ENCODE data around the gene FTCD. TPM values are rescaled to one million over a fixed set of nuclear protein-coding genes. Genes with fewer than 3 reads are reported as not detected.

Gene FTCD
- total RNA-seq, 1 donor from 2014 or later = 8.8 TPM

DNA sequence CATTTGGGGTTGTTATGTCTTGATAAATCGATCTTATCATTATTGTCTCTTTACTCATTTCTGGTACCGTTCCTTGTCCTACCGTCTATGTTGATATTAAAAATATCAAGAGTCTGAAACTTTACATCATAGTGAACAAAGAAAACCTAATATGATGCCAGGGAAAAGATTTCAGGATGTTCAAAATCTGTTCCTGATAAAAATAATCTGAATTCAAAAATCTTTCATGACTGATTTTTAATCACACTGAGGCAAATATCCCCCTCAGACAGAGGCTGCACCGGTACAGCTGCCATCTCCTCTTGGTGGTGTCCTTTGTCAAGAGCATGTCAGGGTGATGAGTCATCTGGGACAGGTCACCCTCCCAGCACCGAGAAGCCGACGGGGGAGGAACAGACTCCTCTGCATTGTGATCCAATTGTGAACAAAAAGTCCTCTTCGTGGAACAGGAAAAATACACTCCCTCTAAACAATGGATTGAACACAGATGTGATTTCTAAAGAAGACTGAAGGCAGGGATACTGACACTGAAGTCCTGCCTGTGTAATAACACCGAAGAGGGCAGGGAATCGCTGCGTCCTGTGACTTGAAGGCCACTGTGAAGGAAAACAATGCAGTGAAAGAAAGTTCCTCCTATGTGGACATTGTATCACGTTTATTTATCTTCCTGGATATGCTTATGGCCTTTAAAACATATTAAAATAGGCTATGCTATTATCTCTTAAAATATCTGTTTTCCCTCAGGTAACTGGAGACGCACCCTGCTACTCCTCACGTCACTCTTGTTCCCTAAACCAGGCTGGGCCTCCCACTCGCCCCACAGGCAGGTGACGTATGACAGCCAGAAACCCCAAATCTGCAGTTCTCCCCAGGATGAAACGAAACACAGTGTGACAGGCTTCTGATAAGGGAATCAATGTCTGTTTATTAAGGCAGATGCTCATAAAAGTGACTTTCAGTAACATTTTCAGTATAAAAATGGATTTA is 33.1 kb upstream of the FTCD start:
- Mint-ChIP-seq H3K27me3 (ENCODE audit: low read depth) (no peaks in the 10 kb centered on the region), H3K27ac (peak overlapping the region; percentile 40), H3K9me3 (no peaks in the 10 kb centered on the region), H3K4me3 (no peak overlapping the region), H3K36me3 (peaks cover 4% of the 10 kb centered on the region), H3K4me1 (peaks cover 23% of the 10 kb centered on the region)
- TF ChIP-seq, protein P1, sequence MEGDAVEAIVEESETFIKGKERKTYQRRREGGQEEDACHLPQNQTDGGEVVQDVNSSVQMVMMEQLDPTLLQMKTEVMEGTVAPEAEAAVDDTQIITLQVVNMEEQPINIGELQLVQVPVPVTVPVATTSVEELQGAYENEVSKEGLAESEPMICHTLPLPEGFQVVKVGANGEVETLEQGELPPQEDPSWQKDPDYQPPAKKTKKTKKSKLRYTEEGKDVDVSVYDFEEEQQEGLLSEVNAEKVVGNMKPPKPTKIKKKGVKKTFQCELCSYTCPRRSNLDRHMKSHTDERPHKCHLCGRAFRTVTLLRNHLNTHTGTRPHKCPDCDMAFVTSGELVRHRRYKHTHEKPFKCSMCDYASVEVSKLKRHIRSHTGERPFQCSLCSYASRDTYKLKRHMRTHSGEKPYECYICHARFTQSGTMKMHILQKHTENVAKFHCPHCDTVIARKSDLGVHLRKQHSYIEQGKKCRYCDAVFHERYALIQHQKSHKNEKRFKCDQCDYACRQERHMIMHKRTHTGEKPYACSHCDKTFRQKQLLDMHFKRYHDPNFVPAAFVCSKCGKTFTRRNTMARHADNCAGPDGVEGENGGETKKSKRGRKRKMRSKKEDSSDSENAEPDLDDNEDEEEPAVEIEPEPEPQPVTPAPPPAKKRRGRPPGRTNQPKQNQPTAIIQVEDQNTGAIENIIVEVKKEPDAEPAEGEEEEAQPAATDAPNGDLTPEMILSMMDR (IDR thresholded peaks at IDR 0.05; ENCODE audit: unreplicated experiment) = no peak
- no peak for DNase-seq (ENCODE audit: low spot score in 2 of 2, unreplicated experiment in 2 of 2)

DNA sequence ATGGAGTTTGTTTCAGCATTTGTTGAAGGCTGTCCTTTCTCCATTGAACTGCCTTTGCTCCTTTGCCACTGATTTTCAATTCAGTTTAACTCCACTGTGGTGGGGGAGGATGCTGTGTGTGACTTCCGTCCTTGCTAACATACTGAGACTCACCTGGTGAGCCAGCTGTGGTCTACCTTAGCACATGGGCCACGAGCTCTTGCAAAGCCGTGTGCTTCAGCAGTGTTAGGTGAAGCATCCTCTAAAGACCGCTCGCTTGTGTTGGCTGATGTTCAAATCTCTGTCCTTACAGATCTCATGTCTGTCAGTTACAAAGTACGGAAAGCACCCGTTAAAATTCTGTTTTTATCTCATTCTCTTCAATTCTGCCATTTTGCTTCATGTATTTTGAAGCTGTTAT is 32.4 kb upstream of the FTCD start:
- no peaks in the 10 kb centered on the region for H3K27me3 Mint-ChIP-seq (ENCODE audit: low read depth)
- no peaks in the 10 kb centered on the region for H3K9me3 Mint-ChIP-seq
- no peaks in the 10 kb centered on the region for H3K36me3 Mint-ChIP-seq
- peak overlapping the region; percentile 40 for H3K27ac Mint-ChIP-seq
- peaks cover 25% of the 10 kb centered on the region for H3K4me1 Mint-ChIP-seq
- DNase-seq (ENCODE audit: low spot score in 2 of 2, unreplicated experiment in 2 of 2) = no peak
- H3K4me3 Mint-ChIP-seq = no peak overlapping the region
- TF ChIP-seq, protein P1 (IDR thresholded peaks at IDR 0.05; ENCODE audit: unreplicated experiment) = no peak

DNA sequence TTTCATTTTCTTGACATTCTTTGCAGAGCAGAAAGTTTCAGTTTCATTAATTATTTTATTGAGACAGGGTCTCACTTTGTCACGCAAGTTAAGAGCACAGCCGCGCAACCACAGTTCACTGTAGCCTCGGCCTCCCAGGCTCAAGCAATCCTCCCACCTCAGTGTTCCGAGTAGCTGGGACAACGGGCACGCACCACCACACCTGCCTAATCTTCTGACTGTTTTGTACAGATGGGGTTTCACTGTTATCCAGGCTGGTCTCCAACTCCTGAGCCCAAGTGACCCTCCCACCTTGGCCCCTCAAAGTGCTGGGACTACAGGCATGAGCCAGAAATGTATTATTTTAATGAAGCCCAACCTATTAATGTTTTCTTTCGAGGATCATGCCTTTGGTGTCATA is 31.9 kb upstream of the FTCD start:
- H3K36me3 Mint-ChIP-seq = no peaks in the 10 kb centered on the region
- no peaks in the 10 kb centered on the region for H3K9me3 Mint-ChIP-seq
- peaks cover 25% of the 10 kb centered on the region for H3K4me1 Mint-ChIP-seq
- TF ChIP-seq, protein P1 (IDR thresholded peaks at IDR 0.05; ENCODE audit: unreplicated experiment) = no peak
- H3K27me3 Mint-ChIP-seq (ENCODE audit: low read depth) = no peaks in the 10 kb centered on the region
- no peak overlapping the region for H3K4me3 Mint-ChIP-seq
- no peak overlapping the region for H3K27ac Mint-ChIP-seq
- no peak for DNase-seq (ENCODE audit: low spot score in 2 of 2, unreplicated experiment in 2 of 2)

DNA sequence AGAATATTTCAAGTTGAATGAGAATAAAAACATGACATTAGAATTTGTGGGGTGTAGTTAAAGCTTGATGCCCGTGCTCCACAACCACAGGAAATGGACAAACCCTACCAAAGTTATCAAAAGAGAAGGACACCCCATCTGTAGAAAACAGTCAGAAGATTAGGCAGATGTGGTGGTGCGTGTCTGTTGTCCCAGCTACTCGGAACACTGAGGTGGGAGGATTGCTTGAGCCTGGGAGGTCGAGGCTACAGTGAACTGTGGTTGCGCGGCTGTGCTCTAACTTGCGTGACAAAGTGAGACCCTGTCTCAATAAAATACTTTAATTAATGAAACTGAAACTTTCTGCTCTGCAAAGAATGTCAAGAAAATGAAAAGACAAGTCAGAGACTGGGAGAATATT is 30.3 kb upstream of the FTCD start:
- Mint-ChIP-seq H3K27ac (peak overlapping the region; percentile 99), H3K4me1 (peaks cover 25% of the 10 kb centered on the region)

DNA sequence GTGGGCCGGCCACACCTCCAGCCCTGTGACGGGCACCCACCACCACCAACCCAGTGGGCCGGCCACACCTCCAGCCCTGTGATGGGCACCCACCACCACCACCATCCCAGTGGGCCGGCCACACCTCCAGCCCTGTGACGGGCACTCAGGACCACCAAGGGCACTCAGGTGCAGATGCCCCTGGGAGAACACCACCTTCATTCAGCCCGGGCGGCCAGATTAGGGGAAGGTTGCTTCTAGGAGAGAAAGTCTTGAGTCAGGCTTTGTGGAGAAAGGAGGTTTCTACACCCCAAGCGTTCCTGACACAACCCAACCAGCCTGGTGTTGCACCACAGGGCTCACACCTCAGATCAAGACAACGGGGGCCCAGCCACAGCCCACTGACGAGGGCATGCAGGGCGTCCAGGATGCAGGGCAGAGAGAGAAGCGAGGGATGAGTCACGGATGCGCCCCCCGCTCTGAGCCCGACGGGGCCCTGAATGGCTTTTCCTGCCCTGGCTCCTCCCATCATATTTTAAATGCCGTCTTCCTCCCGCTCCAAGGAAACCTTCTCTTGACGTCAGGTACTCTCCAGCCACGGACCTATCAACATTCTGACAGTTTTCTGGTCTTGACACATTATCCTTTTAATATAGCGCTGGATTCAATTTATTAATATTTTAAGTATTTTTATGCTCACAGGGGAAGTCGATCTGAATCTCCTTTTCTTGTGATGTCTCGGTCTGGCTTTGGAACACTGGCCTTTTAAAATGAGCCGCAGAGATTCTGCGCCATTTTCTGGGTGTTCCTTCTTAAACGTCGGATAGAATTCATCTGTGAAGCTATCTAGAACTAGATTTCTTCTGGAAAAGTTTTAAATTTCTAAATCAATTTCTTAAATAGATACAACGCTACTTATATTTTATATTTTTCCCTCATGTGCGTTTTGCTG is 29.5 kb upstream of the FTCD start:
- H3K4me1 Mint-ChIP-seq = peaks cover 25% of the 10 kb centered on the region
- TF ChIP-seq, protein P1 (IDR thresholded peaks at IDR 0.05; ENCODE audit: unreplicated experiment) = no peak

More for the DNA sequence above, 30.3 kb upstream of the FTCD start:
- peak overlapping the region; percentile 90 for H3K4me3 Mint-ChIP-seq
- DNase-seq (ENCODE audit: low spot score in 2 of 2, unreplicated experiment in 2 of 2) = no peak
- no peaks in the 10 kb centered on the region for H3K27me3 Mint-ChIP-seq (ENCODE audit: low read depth)
- H3K36me3 Mint-ChIP-seq = no peaks in the 10 kb centered on the region
- TF ChIP-seq, protein P1 (IDR thresholded peaks at IDR 0.05; ENCODE audit: unreplicated experiment) = no peak
- no peaks in the 10 kb centered on the region for H3K9me3 Mint-ChIP-seq

More for the DNA sequence above, 29.5 kb upstream of the FTCD start:
- H3K27me3 Mint-ChIP-seq (ENCODE audit: low read depth) = no peaks in the 10 kb centered on the region
- H3K9me3 Mint-ChIP-seq = no peaks in the 10 kb centered on the region
- H3K4me3 Mint-ChIP-seq = peak overlapping the region; percentile 90
- H3K36me3 Mint-ChIP-seq = peaks cover 3% of the 10 kb centered on the region
- DNase-seq (ENCODE audit: low spot score in 2 of 2, unreplicated experiment in 2 of 2) = peak; percentile 70 to 85
- peak overlapping the region; percentile 99 for H3K27ac Mint-ChIP-seq
